HuH-7 (cell line): ENCODE results near the gene ZNF335.
"Not testable (repeated sequence)": the region's sequence is repeated elsewhere in the genome, so short reads cannot be mapped to it uniquely, and the experiment has no call there.

ENCODE experiments used
- DNase-seq: peaks from one replicate; pipeline ENCODE4 v3.0.0; 2011; ENCODE audit warnings: low spot score

The ZNF335 gene

GRCh38 chr20:45934046-45934585 lies 37.9 kb downstream of the ZNF335 start:
- DNase-seq = peak; percentile 57

- peak; percentile 85 for DNase-seq
Measured at GRCh38 chr20:45933266-45934045, 38.5 kb downstream of the ZNF335 start.

GRCh38 chr20:45931680-45932079 lies 40.3 kb downstream of the ZNF335 start:
- DNase-seq = not testable (repeated sequence)

GRCh38 chr20:45927071-45927878 lies 44.7 kb downstream of the ZNF335 start:
- peak; percentile 67 for DNase-seq

GRCh38 chr20:45926731-45927070 lies 45.3 kb downstream of the ZNF335 start:
- DNase-seq = no peak

- no peak for DNase-seq
Measured at GRCh38 chr20:45925821-45926506, 46.0 kb downstream of the ZNF335 start.

GRCh38 chr20:45924391-45925261 lies 47.4 kb downstream of the ZNF335 start:
- DNase-seq = no peak

GRCh38 chr20:45921337-45922189 lies 50.4 kb downstream of the ZNF335 start:
- no peak for DNase-seq

GRCh38 chr20:45920462-45921336 lies 51.3 kb downstream of the ZNF335 start:
- DNase-seq = no peak

- DNase-seq = no peak
Measured at GRCh38 chr20:45919542-45920399, 52.2 kb downstream of the ZNF335 start.

GRCh38 chr20:45918779-45919537 lies 53.0 kb downstream of the ZNF335 start:
- no peak for DNase-seq

- DNase-seq = no peak
Measured at GRCh38 chr20:45918182-45918737, 53.7 kb downstream of the ZNF335 start.

- no peak for DNase-seq
Measured at GRCh38 chr20:45917790-45918141, 54.2 kb downstream of the ZNF335 start.

GRCh38 chr20:45913116-45913515 lies 58.9 kb downstream of the ZNF335 start:
- DNase-seq = no peak

- no peak for DNase-seq
Measured at GRCh38 chr20:45912344-45912682, 59.7 kb downstream of the ZNF335 start.

- DNase-seq = peak; percentile 83
Measured at GRCh38 chr20:45911486-45912343, 60.3 kb downstream of the ZNF335 start, which contains the start of gene PLTP. TSS of gene PLTP (minus strand) at chr20:45912155. CDS start at chr20:45911452, 703 bp downstream.
